ENCODE measurements around the gene IL34.

The IL34 gene

DNA sequence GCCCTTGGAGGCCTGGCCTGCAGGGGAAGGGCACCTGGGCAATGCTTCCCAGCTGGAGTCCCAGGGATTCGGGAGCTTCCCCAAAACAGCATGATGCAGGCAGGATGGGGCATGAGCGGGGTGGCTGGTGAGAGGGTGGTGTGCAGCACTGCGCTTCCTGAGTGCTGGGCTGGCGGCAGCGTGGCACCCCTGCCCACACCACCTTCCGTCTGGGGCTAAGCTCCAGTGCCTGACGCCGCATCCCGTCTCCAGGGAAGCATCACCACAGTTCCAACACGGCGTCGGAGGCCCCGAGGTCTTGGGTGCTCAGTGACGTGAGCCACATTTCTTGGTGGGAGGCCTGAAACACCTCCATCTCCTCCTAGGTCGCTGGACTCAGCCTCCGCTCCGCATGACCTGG is 53.3 kb downstream of the IL34 start:
- peaks cover 11% of the 10 kb centered on the region for H3K36me3 ChIP-seq (ENCODE audit: control insufficient read depth, insufficient read depth, low read length)
- no peak for DNase-seq (ENCODE audit: extremely low read depth, insufficient read length)
- H3K4me3 ChIP-seq (replicated peaks; ENCODE audit: low read depth, low read length): no peak overlapping the region
- TF ChIP-seq CTCF (IDR thresholded peaks at IDR 0.05; ENCODE audit: insufficient read depth, low read length, poor library complexity, severe bottlenecking): no peak
- H3K27me3 ChIP-seq (replicated peaks; ENCODE audit: control insufficient read depth, insufficient read depth, low read length): no peaks in the 10 kb centered on the region

DNA sequence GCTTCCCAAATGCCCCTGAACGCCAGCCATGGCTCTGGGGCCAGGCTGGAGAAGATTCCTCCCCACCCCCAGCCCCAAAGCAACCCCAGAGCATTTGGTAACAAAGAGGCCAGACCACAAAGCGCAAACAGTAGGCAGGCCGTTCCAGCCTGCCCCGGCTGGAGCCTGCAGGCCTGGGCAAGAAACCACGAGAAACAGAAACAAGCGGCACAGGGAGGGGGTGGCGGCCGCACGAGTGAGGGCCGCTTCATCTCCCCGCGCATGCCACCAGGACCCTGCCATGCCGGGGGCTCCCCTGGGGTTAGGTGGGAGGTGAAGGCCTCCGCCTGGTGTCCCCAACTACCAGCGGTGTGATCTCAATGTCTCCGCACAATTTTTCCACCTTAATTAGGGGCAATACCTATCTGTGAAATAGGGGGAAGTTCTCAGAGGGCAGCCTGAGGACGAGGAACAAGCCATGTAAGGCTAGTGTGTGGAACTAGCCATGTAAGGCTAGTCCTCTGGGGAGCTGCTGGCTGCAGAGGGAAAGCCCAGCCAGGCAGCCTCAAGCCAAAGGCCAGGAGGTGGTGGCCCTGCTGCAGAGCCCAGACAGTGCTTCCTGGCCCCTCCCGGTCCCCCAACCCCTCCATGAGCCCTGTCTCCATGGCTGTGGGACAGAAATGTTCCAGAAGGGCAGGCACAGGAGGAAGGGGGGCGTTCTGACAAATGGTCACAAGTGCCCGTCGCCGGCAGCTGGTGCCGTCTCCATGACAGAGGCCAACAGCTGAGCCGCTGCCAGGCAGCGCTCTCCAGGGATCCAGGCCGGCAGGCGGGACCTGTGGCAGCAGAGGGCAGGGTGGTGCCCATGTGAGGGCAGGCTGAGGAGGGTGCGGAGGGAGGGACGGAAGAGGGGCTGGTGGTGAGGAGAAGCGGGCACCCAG is 54.0 kb downstream of the IL34 start:
- Histone ChIP-seq H3K27me3 (replicated peaks; ENCODE audit: control insufficient read depth, insufficient read depth, low read length) (no peaks in the 10 kb centered on the region), H3K36me3 (ENCODE audit: control insufficient read depth, insufficient read depth, low read length) (peaks cover 11% of the 10 kb centered on the region), H3K4me3 (replicated peaks; ENCODE audit: low read depth, low read length) (no peak overlapping the region)
- DNase-seq (ENCODE audit: extremely low read depth, insufficient read length): no peak
- no peak for TF ChIP-seq CTCF (IDR thresholded peaks at IDR 0.05; ENCODE audit: insufficient read depth, low read length, poor library complexity, severe bottlenecking)

DNA sequence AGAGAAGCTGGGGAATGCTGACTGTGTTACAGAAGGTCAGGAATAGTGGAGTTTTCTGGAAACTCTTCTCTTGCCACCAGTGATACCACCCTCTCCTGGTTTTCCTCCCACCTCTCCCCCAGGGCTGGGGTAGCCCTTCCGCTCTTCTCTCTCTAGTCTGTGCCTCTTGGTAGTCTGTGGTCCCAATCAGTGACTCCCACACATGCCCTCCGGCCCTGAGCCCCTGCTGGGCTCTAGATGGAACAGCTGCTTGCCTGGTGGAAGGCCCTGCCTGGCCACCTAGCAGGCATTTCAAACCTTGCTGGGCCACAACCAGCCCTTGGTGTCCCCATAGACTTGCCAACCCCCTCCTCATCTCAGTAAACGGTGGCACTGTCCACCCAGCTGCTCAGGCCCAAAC is 54.7 kb downstream of the IL34 start:
- H3K27me3 ChIP-seq (replicated peaks; ENCODE audit: control insufficient read depth, insufficient read depth, low read length): no peaks in the 10 kb centered on the region
- H3K36me3 ChIP-seq (ENCODE audit: control insufficient read depth, insufficient read depth, low read length): peaks cover 10% of the 10 kb centered on the region
- TF ChIP-seq CTCF (IDR thresholded peaks at IDR 0.05; ENCODE audit: insufficient read depth, low read length, poor library complexity, severe bottlenecking): no peak
- no peak for DNase-seq (ENCODE audit: extremely low read depth, insufficient read length)
- no peak overlapping the region for H3K4me3 ChIP-seq (replicated peaks; ENCODE audit: low read depth, low read length)

GRCh38 chr16:70701596-70701995 is 55.2 kb downstream of the IL34 start:
- H3K27me3 ChIP-seq (replicated peaks; ENCODE audit: control insufficient read depth, insufficient read depth, low read length): no peaks in the 10 kb centered on the region
- DNase-seq (ENCODE audit: extremely low read depth, insufficient read length): no peak
- H3K4me3 ChIP-seq (replicated peaks; ENCODE audit: low read depth, low read length): no peak overlapping the region
- H3K36me3 ChIP-seq (ENCODE audit: control insufficient read depth, insufficient read depth, low read length): peaks cover 10% of the 10 kb centered on the region
- no peak for TF ChIP-seq CTCF (IDR thresholded peaks at IDR 0.05; ENCODE audit: insufficient read depth, low read length, poor library complexity, severe bottlenecking)

DNA sequence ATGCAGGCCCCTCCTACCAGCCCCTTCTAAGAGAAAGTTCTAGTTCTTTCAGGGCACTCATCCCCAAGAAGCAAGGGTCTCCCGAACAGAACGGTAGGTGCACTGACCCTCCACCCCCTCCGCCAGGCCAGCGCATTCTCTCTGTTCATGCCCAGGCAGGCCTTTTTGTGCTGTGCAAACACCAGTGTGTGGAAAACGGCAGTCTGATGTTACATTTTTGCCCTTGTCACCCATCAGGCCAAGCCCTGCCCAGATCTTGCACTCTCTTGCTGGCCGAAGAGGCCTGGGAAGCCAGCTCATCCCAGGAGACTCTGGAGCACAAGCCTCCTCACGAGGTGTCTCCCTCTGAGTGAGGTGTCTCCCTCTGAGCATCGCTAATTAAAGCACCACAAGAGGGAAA is 55.6 kb downstream of the IL34 start:
- Histone ChIP-seq H3K27me3 (replicated peaks; ENCODE audit: control insufficient read depth, insufficient read depth, low read length) (no peaks in the 10 kb centered on the region), H3K4me3 (replicated peaks; ENCODE audit: low read depth, low read length) (no peak overlapping the region), H3K36me3 (ENCODE audit: control insufficient read depth, insufficient read depth, low read length) (peaks cover 10% of the 10 kb centered on the region)
- no peak for DNase-seq (ENCODE audit: extremely low read depth, insufficient read length)
- no peak for TF ChIP-seq CTCF (IDR thresholded peaks at IDR 0.05; ENCODE audit: insufficient read depth, low read length, poor library complexity, severe bottlenecking)

Measured in GM06990 (cell line).